ACC112 (cell line): ENCODE measurements around the gene GCAT.
"Not testable (repeated sequence)": the region's sequence is repeated elsewhere in the genome, so short reads cannot be mapped to it uniquely, and the experiment has no call there.

Source experiments
- H2AFZ ChIP-seq: fragments of 200-600 bp; sonication (generic); one replicate; pipeline ENCODE4 v1.6.0; 2017; ENCODE audit warnings: antibody characterized with exemption, low read length; ENCODE audit not compliant: unreplicated experiment
- H3K27ac ChIP-seq: fragments of 200-600 bp; sonication (generic); 2 replicates; pipeline ENCODE4 v1.5.1; 2014; ENCODE audit warnings: low read depth, mild to moderate bottlenecking, antibody characterized with exemption, low read length, moderate library complexity
- H3K27me3 ChIP-seq: fragments of 200-600 bp; sonication (generic); 2 replicates; pipeline ENCODE4 v1.6.1; 2014; ENCODE audit warnings: mild to moderate bottlenecking, antibody characterized with exemption, low read length, moderate library complexity, mixed read lengths; ENCODE audit not compliant: insufficient read depth
- H3K36me3 ChIP-seq: fragments of 200-600 bp; sonication (generic); 2 replicates; pipeline ENCODE4 v1.6.1; 2016; ENCODE audit warnings: mild to moderate bottlenecking, antibody characterized with exemption, low read length, moderate library complexity, mixed read lengths; ENCODE audit not compliant: insufficient read depth
- H3K4me1 ChIP-seq: fragments of 200-600 bp; sonication (generic); one replicate; pipeline ENCODE4 v1.6.1; 2016; ENCODE audit warnings: low read length, mixed read lengths; ENCODE audit not compliant: insufficient read depth, unreplicated experiment, control insufficient read depth
- H3K4me3 ChIP-seq: fragments of 200-600 bp; sonication (generic); 2 replicates; pipeline ENCODE4 v1.5.1; 2014; ENCODE audit warnings: mild to moderate bottlenecking, low read depth, low read length
- H3K79me2 ChIP-seq: fragments of 200-600 bp; sonication (generic); one replicate; pipeline ENCODE4 v1.6.0; 2016; ENCODE audit warnings: low read length; ENCODE audit not compliant: control insufficient read depth, unreplicated experiment, insufficient read depth

Gene GCAT

DNA sequence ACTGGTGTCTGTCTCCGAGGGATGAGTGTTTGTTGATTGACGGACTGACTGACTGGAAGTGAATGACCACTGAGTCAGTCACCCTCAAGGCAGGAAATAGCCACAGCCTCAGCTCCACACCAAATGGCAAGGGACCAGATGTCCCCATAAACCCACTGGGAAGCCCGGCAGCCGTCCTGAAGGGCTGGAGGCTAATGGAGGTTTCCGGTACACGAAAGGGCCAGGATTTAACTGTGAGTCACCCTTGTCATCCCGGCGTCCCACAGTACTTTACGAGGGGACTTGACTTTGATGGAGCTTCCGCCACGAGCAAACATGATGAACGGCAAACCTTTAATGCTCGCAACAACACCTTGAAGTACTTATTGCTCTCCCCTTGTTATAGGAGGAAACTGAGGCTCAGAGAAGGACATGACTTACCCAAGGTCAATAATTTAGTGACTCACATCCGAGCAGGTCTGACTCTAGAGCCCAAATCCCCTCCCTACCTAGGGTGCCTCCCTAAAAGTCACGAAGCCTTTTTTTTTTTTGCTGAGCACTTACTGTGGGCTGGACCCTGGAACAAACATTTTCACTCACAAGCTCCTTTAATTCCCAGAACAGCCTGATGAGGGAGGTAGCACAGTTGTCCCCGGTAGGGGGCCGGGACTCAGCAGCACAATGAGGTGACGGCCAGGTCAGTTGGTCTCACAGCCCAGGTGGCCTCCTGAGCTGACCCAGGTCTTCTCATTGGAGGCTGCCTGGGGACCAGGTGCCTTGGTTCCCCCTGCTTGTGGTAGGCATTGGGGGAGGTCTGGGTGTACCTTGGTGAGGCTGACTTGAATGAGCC, 25.2 kb upstream of the GCAT start:
- Histone ChIP-seq H3K79me2 (no peaks in the 10 kb centered on the region), H3K27me3 (no peaks in the 10 kb centered on the region), H2AFZ (no peak overlapping the region), H3K4me3 (no peak overlapping the region), H3K4me1 (peaks cover 9% of the 10 kb centered on the region), H3K36me3 (no peaks in the 10 kb centered on the region), H3K27ac (no peak overlapping the region)

DNA sequence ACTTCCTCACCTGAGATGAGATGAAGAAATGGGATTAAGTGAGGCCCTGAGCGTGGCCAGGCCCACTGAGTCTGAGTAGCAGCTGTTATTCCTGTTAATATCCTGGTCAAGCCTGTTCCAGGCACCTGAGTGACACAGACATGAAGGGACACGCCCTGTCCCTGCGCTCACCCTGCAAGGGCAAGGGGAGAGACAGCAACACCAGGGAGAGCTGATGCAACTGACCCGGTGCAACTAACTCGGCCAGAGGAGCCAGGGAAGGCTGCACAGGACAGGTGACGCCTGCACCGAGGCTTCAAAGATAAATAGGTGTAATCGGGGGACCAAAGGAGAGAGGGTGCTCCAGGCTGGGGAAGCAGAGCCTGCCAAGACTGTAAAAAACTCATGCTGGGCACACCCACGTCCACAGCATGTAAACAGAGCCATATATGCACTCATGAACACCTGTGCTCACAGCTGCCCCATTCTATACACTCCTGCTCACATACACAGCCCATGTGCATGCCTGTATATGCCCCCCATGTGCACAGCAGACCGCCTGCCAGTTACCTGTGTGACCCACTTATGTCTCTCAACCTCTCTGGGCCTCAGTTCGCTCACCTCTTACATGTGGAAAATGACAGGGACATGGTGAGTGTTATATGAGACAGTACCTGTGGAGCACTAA, 22.8 kb upstream of the GCAT start:
- Histone ChIP-seq H3K4me1 (peaks cover 9% of the 10 kb centered on the region), H3K27ac (no peak overlapping the region)

DNA sequence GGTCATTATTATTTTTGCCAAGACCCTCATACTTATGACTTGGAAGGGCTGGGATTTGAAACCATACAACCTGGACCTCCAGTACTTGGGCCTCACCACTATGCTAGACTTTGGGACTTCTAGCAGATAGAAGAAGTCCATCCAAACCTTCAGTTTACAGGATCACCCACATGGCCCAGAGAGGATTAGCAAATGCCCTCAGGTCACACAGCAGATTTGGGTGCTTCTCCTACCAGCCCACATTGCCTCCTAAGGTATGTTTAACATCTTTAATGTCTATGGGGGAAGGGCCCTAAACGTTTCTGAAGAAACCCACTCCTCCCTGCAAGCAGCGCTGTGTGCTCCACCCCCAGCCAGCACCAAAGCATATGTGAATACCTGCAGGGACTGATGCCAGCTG, 17.5 kb upstream of the GCAT start:
- H3K36me3 ChIP-seq: no peaks in the 10 kb centered on the region
- H3K79me2 ChIP-seq: no peaks in the 10 kb centered on the region
- H2AFZ ChIP-seq: no peak overlapping the region
- no peak overlapping the region for H3K4me3 ChIP-seq
- H3K4me1 ChIP-seq: no peaks in the 10 kb centered on the region
- H3K27me3 ChIP-seq: no peaks in the 10 kb centered on the region
- H3K27ac ChIP-seq: no peak overlapping the region

More for the DNA sequence above, 22.8 kb upstream of the GCAT start:
- Histone ChIP-seq H3K4me3 (no peak overlapping the region), H3K36me3 (no peaks in the 10 kb centered on the region), H3K27me3 (no peaks in the 10 kb centered on the region), H2AFZ (no peak overlapping the region), H3K79me2 (no peaks in the 10 kb centered on the region)

- H3K4me1 ChIP-seq: no peaks in the 10 kb centered on the region
- H2AFZ ChIP-seq: no peak overlapping the region
- H3K4me3 ChIP-seq: no peak overlapping the region
- H3K36me3 ChIP-seq: no peaks in the 10 kb centered on the region
- no peaks in the 10 kb centered on the region for H3K79me2 ChIP-seq
- H3K27ac ChIP-seq: no peak overlapping the region
- no peaks in the 10 kb centered on the region for H3K27me3 ChIP-seq
Measured at GRCh38 chr22:37792494-37792893, 15.2 kb upstream of the GCAT start.

DNA sequence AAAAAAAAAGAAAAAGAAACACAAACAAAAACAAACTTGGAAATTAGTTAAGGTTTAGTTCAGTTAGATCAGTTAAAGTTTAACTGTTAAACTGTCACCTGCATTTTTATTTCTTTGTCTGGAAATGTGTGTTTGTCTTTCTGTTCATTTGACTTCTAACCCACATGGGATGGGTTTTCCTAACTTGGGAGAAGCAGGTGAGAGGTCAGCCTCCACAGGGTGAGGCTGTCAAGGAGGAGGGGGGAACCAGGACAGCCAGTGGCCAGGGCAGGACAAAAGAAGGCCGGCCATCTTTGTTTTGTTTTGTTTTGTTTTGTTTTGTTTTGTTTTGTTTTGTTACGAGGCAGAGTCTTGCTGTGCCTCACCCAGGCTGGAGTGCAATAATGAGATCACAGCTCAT, 13.4 kb upstream of the GCAT start:
- Histone ChIP-seq H3K4me3 (no peak overlapping the region), H3K79me2 (no peaks in the 10 kb centered on the region), H3K4me1 (no peaks in the 10 kb centered on the region), H2AFZ (no peak overlapping the region), H3K27me3 (no peaks in the 10 kb centered on the region), H3K27ac (no peak overlapping the region), H3K36me3 (no peaks in the 10 kb centered on the region)

GRCh38 chr22:37796079-37796478, 11.7 kb upstream of the GCAT start:
- Histone ChIP-seq H3K36me3 (no peaks in the 10 kb centered on the region), H3K4me1 (no peaks in the 10 kb centered on the region), H3K27me3 (no peaks in the 10 kb centered on the region), H3K4me3 (no peak overlapping the region), H3K27ac (no peak overlapping the region), H3K79me2 (no peaks in the 10 kb centered on the region), H2AFZ (no peak overlapping the region)

- not testable (repeated sequence) for H3K36me3 ChIP-seq, H3K4me3 ChIP-seq, H3K79me2 ChIP-seq, H3K27ac ChIP-seq, H2AFZ ChIP-seq, H3K4me1 ChIP-seq, H3K27me3 ChIP-seq
Measured at GRCh38 chr22:37797259-37797658, 10.5 kb upstream of the GCAT start.

- no peaks in the 10 kb centered on the region for H3K27me3 ChIP-seq
- H3K4me3 ChIP-seq: no peak overlapping the region
- H2AFZ ChIP-seq: no peak overlapping the region
Measured at GRCh38 chr22:37797874-37798500, 9.7 kb upstream of the GCAT start.

DNA sequence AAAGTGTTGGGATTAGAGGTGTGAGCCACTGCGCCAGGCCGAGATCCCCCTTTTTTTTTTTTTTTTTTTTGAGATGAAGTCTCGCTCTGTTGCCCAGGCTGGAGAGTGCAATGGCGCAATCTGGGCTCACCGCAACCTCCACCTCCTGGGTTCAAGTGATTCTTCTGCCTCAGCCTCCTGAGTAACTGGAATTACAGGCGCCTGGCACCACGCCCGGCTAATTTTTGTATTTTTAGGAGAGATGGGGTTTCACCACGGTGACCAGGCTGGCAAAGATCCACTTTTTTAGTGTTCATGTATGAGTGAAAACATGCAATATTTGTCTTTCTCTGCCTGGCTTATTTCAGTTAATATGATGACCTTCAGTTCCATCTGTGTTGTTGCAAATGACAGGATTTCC, 7.8 kb upstream of the GCAT start:
- not testable (repeated sequence) for H3K27me3 ChIP-seq, H2AFZ ChIP-seq, H3K27ac ChIP-seq, H3K79me2 ChIP-seq, H3K4me3 ChIP-seq, H3K4me1 ChIP-seq, H3K36me3 ChIP-seq

More at GRCh38 chr22:37797874-37798500, 9.7 kb upstream of the GCAT start:
- Histone ChIP-seq H3K79me2 (no peaks in the 10 kb centered on the region), H3K4me1 (no peaks in the 10 kb centered on the region), H3K36me3 (no peaks in the 10 kb centered on the region), H3K27ac (no peak overlapping the region)

GRCh38 chr22:37801946-37802309, 5.8 kb upstream of the GCAT start:
- Histone ChIP-seq H3K4me3 (peak overlapping the region; percentile 90), H3K4me1 (peaks cover 3% of the 10 kb centered on the region), H2AFZ (no peak overlapping the region), H3K36me3 (no peaks in the 10 kb centered on the region), H3K79me2 (peaks cover 16% of the 10 kb centered on the region), H3K27me3 (no peaks in the 10 kb centered on the region), H3K27ac (no peak overlapping the region)
